WTC11 (cell line): Measurements from ENCODE around the gene KRTAP22-2.

Experiments used
- CBFB ChIP-seq: sonication (generic); formaldehyde crosslinking; IDR thresholded peaks from 2 replicates; pipeline ENCODE4 v1.8.1; 2022; ENCODE audit warnings: mild to moderate bottlenecking, low read depth, missing genetic modification reagents
- CTCF ChIP-seq: fragments of 200-600 bp; IDR thresholded peaks from 2 replicates; pipeline ENCODE4 v1.8.0; 2022; ENCODE audit warnings: antibody characterized with exemption
- HMGA2 ChIP-seq: fragments of 250-450 bp; sonication (Bioruptor Pico); IDR thresholded peaks from 2 replicates; pipeline ENCODE4 v1.4.0; 2021; ENCODE audit warnings: mild to moderate bottlenecking, moderate library complexity
- MLX ChIP-seq: sonication (generic); formaldehyde crosslinking; IDR thresholded peaks from 2 replicates; pipeline ENCODE4 v1.8.1; 2023; ENCODE audit warnings: mild to moderate bottlenecking, missing genetic modification reagents, moderate library complexity
- NR3C1 ChIP-seq: sonication (generic); formaldehyde crosslinking; conservative IDR thresholded peaks from 2 replicates; pipeline ENCODE4 v1.8.1; 2023; ENCODE audit warnings: low read depth, mild to moderate bottlenecking, missing genetic modification reagents

- TF ChIP-seq CBFB (CRISPR knock-in tag), result no peak
- TF ChIP-seq MLX (CRISPR knock-in tag), result no peak
- no peak for TF ChIP-seq CTCF
- TF ChIP-seq HMGA2 (CRISPR knock-in tag), result no peak
- no peak for TF ChIP-seq NR3C1
Measured at GRCh38 chr21:30638686-30639085, 48.5 kb upstream of the KRTAP22-2 start.
